HCT116 (cell line): Measurements from ENCODE around the gene CD63.

Experiments
- CEBPB ChIP-seq: IDR thresholded peaks from 2 replicates; pipeline ENCODE4 v1.6.1; 2012; ENCODE audit warnings: low read depth
- ELF1 ChIP-seq: IDR thresholded peaks from 2 replicates; pipeline ENCODE4 v1.6.1; 2012; ENCODE audit warnings: low read depth, borderline replicate concordance
- EZH2 ChIP-seq: fragments of 200-600 bp; sonication (generic); IDR thresholded peaks from 2 replicates; pipeline ENCODE4 v1.6.1; 2017; ENCODE audit warnings: antibody characterized with exemption, mixed run types
- EZH2phosphoT487 ChIP-seq: fragments of 200-600 bp; IDR thresholded peaks from 2 replicates; pipeline ENCODE4 v1.6.1; 2018; ENCODE audit warnings: antibody characterized with exemption, borderline replicate concordance
- POLR2A ChIP-seq: IDR thresholded peaks from 2 replicates; pipeline ENCODE4 v1.7.0; 2011; ENCODE audit warnings: borderline replicate concordance; ENCODE audit not compliant: insufficient read depth, insufficient read length; ENCODE audit errors: extremely low read depth
- POLR2AphosphoS5 ChIP-seq: IDR thresholded peaks from 2 replicates; pipeline ENCODE4 v1.6.1; 2011; ENCODE audit warnings: mild to moderate bottlenecking, low read depth, low read length, moderate library complexity
- SP1 ChIP-seq: IDR thresholded peaks from 2 replicates; pipeline ENCODE4 v1.6.1; 2012; ENCODE audit warnings: low read depth
- SRF ChIP-seq: IDR thresholded peaks from 2 replicates; pipeline ENCODE4 v1.6.1; 2012; ENCODE audit warnings: low read depth
- TF ChIP-seq, protein P1 (sequence below), 3 experiments: fragments of 200-600 bp in 1 of 3; sonication (generic) in 1 of 3; IDR thresholded peaks in 2 of 3; conservative IDR thresholded peaks in 1 of 3; 2 replicates each; pipeline ENCODE4 v1.5.1; 2012 to 2017; ENCODE audit warnings: low read depth in 2 of 3, low read length in 2 of 3, antibody characterized with exemption in 1 of 3, borderline replicate concordance in 1 of 3, control low read depth in 1 of 3, mild to moderate bottlenecking in 1 of 3, mixed read lengths in 1 of 3, mixed run types in 1 of 3, moderate library complexity in 1 of 3; ENCODE audit not compliant: insufficient read depth in 1 of 3
- TF ChIP-seq, protein P2 (sequence below): IDR thresholded peaks from 2 replicates; pipeline ENCODE4 v1.6.1; 2012; ENCODE audit warnings: low read depth

DNA sequence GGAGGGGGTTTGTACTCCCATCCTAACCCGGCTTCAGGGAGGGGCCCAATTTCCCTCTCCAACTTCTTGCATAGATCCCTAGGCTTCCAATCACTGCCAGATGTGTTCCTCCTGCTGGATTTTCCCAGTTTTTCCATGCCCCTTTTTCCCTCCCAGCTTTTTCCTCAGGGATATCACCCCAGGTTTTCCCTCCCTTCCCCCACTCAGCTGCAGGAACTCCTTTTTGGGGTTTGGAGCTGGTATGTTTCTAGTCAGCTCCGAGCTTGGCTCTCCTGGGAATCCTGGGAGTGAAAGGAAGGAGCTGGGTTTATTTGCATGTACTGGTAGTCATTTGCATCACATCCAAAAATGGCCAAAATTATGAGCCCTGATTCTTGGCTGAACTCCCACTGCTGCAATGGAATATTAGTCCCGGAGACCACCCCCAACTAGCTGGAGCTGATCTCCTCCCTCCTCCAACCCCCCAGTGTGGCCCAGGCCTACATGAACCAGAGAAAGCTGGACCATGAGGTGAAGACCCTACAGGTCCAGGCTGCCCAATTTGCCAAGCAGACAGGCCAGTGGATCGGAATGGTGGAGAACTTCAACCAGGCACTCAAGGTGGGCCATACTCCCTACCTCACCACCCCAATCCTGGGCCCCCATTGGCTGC, 10.1 kb downstream of the CD63 start:
- no peak for TF ChIP-seq EZH2
- TF ChIP-seq ELF1: no peak
- TF ChIP-seq, protein P1, sequence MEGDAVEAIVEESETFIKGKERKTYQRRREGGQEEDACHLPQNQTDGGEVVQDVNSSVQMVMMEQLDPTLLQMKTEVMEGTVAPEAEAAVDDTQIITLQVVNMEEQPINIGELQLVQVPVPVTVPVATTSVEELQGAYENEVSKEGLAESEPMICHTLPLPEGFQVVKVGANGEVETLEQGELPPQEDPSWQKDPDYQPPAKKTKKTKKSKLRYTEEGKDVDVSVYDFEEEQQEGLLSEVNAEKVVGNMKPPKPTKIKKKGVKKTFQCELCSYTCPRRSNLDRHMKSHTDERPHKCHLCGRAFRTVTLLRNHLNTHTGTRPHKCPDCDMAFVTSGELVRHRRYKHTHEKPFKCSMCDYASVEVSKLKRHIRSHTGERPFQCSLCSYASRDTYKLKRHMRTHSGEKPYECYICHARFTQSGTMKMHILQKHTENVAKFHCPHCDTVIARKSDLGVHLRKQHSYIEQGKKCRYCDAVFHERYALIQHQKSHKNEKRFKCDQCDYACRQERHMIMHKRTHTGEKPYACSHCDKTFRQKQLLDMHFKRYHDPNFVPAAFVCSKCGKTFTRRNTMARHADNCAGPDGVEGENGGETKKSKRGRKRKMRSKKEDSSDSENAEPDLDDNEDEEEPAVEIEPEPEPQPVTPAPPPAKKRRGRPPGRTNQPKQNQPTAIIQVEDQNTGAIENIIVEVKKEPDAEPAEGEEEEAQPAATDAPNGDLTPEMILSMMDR (IDR thresholded peaks at IDR 0.05 in 2 of 3, conservative IDR thresholded peaks at IDR 0.05 in 1 of 3; ENCODE audit: borderline replicate concordance in 1 of 3, insufficient read depth in 1 of 3, low read depth in 2 of 3, low read length in 2 of 3): no peak
- TF ChIP-seq POLR2A: no peak
- no peak for TF ChIP-seq EZH2phosphoT487
- no peak for TF ChIP-seq SRF
- no peak for TF ChIP-seq CEBPB
- no peak for TF ChIP-seq POLR2AphosphoS5
- no peak for TF ChIP-seq SP1
- TF ChIP-seq, protein P2, sequence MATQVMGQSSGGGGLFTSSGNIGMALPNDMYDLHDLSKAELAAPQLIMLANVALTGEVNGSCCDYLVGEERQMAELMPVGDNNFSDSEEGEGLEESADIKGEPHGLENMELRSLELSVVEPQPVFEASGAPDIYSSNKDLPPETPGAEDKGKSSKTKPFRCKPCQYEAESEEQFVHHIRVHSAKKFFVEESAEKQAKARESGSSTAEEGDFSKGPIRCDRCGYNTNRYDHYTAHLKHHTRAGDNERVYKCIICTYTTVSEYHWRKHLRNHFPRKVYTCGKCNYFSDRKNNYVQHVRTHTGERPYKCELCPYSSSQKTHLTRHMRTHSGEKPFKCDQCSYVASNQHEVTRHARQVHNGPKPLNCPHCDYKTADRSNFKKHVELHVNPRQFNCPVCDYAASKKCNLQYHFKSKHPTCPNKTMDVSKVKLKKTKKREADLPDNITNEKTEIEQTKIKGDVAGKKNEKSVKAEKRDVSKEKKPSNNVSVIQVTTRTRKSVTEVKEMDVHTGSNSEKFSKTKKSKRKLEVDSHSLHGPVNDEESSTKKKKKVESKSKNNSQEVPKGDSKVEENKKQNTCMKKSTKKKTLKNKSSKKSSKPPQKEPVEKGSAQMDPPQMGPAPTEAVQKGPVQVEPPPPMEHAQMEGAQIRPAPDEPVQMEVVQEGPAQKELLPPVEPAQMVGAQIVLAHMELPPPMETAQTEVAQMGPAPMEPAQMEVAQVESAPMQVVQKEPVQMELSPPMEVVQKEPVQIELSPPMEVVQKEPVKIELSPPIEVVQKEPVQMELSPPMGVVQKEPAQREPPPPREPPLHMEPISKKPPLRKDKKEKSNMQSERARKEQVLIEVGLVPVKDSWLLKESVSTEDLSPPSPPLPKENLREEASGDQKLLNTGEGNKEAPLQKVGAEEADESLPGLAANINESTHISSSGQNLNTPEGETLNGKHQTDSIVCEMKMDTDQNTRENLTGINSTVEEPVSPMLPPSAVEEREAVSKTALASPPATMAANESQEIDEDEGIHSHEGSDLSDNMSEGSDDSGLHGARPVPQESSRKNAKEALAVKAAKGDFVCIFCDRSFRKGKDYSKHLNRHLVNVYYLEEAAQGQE: no peak
